HG02885 (cell line): Measurements from ENCODE around the gene PRKACG.

Experiments used
- ATAC-seq: cut with Tn5 transposase; IDR thresholded peaks from one replicate; pipeline ENCODE4 v1.9.1; 2021; ENCODE audit warnings: mild to moderate bottlenecking; ENCODE audit not compliant: unreplicated experiment, poor library complexity

Gene PRKACG

GRCh38 chr9:69027355-69028097 lies 13.6 kb upstream of the PRKACG start:
- ATAC-seq, result peak; percentile 78

GRCh38 chr9:69023650-69024049 lies 9.7 kb upstream of the PRKACG start:
- ATAC-seq, result no peak

GRCh38 chr9:69020301-69021145 lies 6.6 kb upstream of the PRKACG start:
- no peak for ATAC-seq

- no peak for ATAC-seq
These were observed 5.9 kb upstream of the PRKACG start for GRCh38 chr9:69019808-69020207.

GRCh38 chr9:69018737-69019136 lies 4.8 kb upstream of the PRKACG start:
- no peak for ATAC-seq

GRCh38 chr9:69016191-69017096 lies 2.5 kb upstream of the PRKACG start:
- no peak for ATAC-seq

GRCh38 chr9:69013382-69013727 lies 558 bp downstream of the PRKACG start:
- no peak for ATAC-seq

GRCh38 chr9:69012696-69013381 lies 1.1 kb downstream of the PRKACG start:
- ATAC-seq, result no peak

GRCh38 chr9:69009708-69010107 lies 4.2 kb downstream of the PRKACG start:
- ATAC-seq, result no peak

- ATAC-seq, result no peak
These were observed 9.1 kb downstream of the PRKACG start for GRCh38 chr9:69004836-69005235.

GRCh38 chr9:69003051-69003450 lies 10.9 kb downstream of the PRKACG start:
- ATAC-seq, result no peak

- ATAC-seq, result no peak
These were observed 12.0 kb downstream of the PRKACG start for GRCh38 chr9:69001921-69002320.

GRCh38 chr9:68999393-69000105 lies 14.4 kb downstream of the PRKACG start:
- peak; percentile 97 for ATAC-seq

- no peak for ATAC-seq
These were observed 15.1 kb downstream of the PRKACG start for GRCh38 chr9:68998812-68999211.

- ATAC-seq, result no peak
These were observed 15.5 kb downstream of the PRKACG start for GRCh38 chr9:68998385-68998784.

- ATAC-seq, result no peak
These were observed 16.2 kb downstream of the PRKACG start for GRCh38 chr9:68997666-68998065.

GRCh38 chr9:68996462-68996861 lies 17.5 kb downstream of the PRKACG start:
- ATAC-seq, result no peak

- no peak for ATAC-seq
These were observed 18.1 kb downstream of the PRKACG start for GRCh38 chr9:68995776-68996175.

- ATAC-seq, result no peak
These were observed 22.5 kb downstream of the PRKACG start for GRCh38 chr9:68991457-68991856.
